Activated CD8-positive, alpha-beta memory T cell treated with anti-CD3 and anti-CD28 coated beads for 36 hours (primary cell): ENCODE data around the gene DIP2A. TPM values are rescaled to one million over a fixed set of nuclear protein-coding genes. Genes with fewer than 3 reads are reported as not detected.

Experiments used
- CTCF ChIA-PET: fragments of 350-600 bp; sonication (Branson Sonifier 250); formaldehyde crosslinking; loops from one replicate; lab custom pipeline; 2021; ENCODE audit warnings: antibody characterized with exemption; lab: Charles Lee
- POLR2A ChIA-PET: fragments of 350-600 bp; sonication (Branson Sonifier 250); formaldehyde crosslinking; loops from one replicate; lab custom pipeline; 2021; ENCODE audit warnings: antibody characterized with exemption; lab: Charles Lee
- total RNA-seq, 2 experiments: library from RNA; stranded (reverse); gene quantifications; one replicate each; pipeline ENCODE4 v1.2.3, GENCODE V29; 2021

DIP2A gene
- total RNA-seq, 2 experiments from 2014 or later: 26.9 to 28.5 TPM

GRCh38 chr21:46618738-46619379 is 160.2 kb downstream of the DIP2A start:
- POLR2A ChIA-PET: no interaction called here
- CTCF ChIA-PET: no interaction called here

Other genes starting within 250 kb of the DIP2A start
- gene LSS, start 230.1 kb upstream of the DIP2A start, total RNA-seq: 10 to 100 TPM; 19.2 to 20.1 TPM
- gene MCM3AP, start 173.3 kb upstream of the DIP2A start, total RNA-seq: 100 to 1,000 TPM; 125 to 133 TPM
- 10 to 100 TPM; 16.4 to 17.7 TPM for gene YBEY, start 172.5 kb upstream of the DIP2A start, total RNA-seq
- 10 to 100 TPM; 21.5 to 21.7 TPM for gene C21orf58, start 135.0 kb upstream of the DIP2A start, total RNA-seq
- gene PCNT, start 134.7 kb upstream of the DIP2A start, total RNA-seq: 10 to 100 TPM; 50.0 to 53.1 TPM
- under 1 TPM; 0.71 to 0.91 TPM for gene S100B, start 146.2 kb downstream of the DIP2A start, total RNA-seq
- 10 to 100 TPM; 54.6 to 58.6 TPM for gene PRMT2, start 176.8 kb downstream of the DIP2A start, total RNA-seq